HEK293 (cell line): Measurements from ENCODE around the gene HOXA4.

Experiments used
- GLIS1 ChIP-seq: fragments of 450-650 bp; formaldehyde crosslinking; IDR thresholded peaks from 2 replicates; pipeline ENCODE4 v1.5.1; 2016; ENCODE audit warnings: missing biosample characterization, missing genetic modification characterization
- GLIS2 ChIP-seq: fragments of 450-650 bp; formaldehyde crosslinking; IDR thresholded peaks from 2 replicates; pipeline ENCODE4 v1.5.1; 2016; ENCODE audit warnings: missing biosample characterization, missing genetic modification characterization
- MZF1 ChIP-seq: fragments of 450-650 bp; formaldehyde crosslinking; IDR thresholded peaks from 2 replicates; pipeline ENCODE4 v1.5.1; 2017; ENCODE audit warnings: missing biosample characterization, missing genetic modification characterization, borderline replicate concordance
- RBAK ChIP-seq: fragments of 450-650 bp; formaldehyde crosslinking; IDR thresholded peaks from 2 replicates; pipeline ENCODE4 v1.5.1; 2016; ENCODE audit warnings: missing biosample characterization, missing genetic modification characterization
- YY2 ChIP-seq: fragments of 450-650 bp; formaldehyde crosslinking; IDR thresholded peaks from 2 replicates; pipeline ENCODE4 v1.5.1; 2016; ENCODE audit warnings: missing biosample characterization, missing genetic modification characterization
- ZBTB17 ChIP-seq: fragments of 450-650 bp; formaldehyde crosslinking; IDR thresholded peaks from 2 replicates; pipeline ENCODE4 v1.5.1; 2016; ENCODE audit warnings: missing biosample characterization, missing genetic modification characterization
- ZNF132 ChIP-seq: fragments of 450-650 bp; formaldehyde crosslinking; IDR thresholded peaks from 2 replicates; pipeline ENCODE4 v1.5.1; 2017; ENCODE audit warnings: missing biosample characterization, missing genetic modification characterization, borderline replicate concordance
- ZNF16 ChIP-seq: fragments of 450-650 bp; formaldehyde crosslinking; IDR thresholded peaks from 2 replicates; pipeline ENCODE4 v1.5.1; 2016; ENCODE audit warnings: low read depth, missing biosample characterization, missing genetic modification characterization
- ZNF174 ChIP-seq: fragments of 450-650 bp; formaldehyde crosslinking; IDR thresholded peaks from 2 replicates; pipeline ENCODE4 v1.5.0; 2017; ENCODE audit warnings: missing biosample characterization, mild to moderate bottlenecking, missing genetic modification characterization
- ZNF274 ChIP-seq, 2 experiments: fragments of 200-500 bp in 1 of 2; fragments of 450-650 bp in 1 of 2; sonication (Bioruptor generic) in 1 of 2; formaldehyde crosslinking in 1 of 2; IDR thresholded peaks; 2 replicates each; pipeline versions ENCODE4 v1.5.1 to v1.6.1; 2014 to 2016; ENCODE audit warnings: borderline replicate concordance in 1 of 2, inconsistent platforms in 1 of 2, low read length in 1 of 2, missing biosample characterization in 1 of 2, missing genetic modification characterization in 1 of 2
- ZNF335 ChIP-seq: fragments of 450-650 bp; formaldehyde crosslinking; conservative IDR thresholded peaks from 2 replicates; pipeline ENCODE4 v1.5.1; 2016; ENCODE audit warnings: missing biosample characterization, missing genetic modification characterization
- ZNF341 ChIP-seq: fragments of 450-650 bp; formaldehyde crosslinking; IDR thresholded peaks from 2 replicates; pipeline ENCODE4; 2016; ENCODE audit warnings: low read depth, missing biosample characterization, missing genetic modification characterization
- ZNF394 ChIP-seq: fragments of 450-650 bp; formaldehyde crosslinking; IDR thresholded peaks from 2 replicates; pipeline ENCODE4 v1.5.1; 2016; ENCODE audit warnings: missing biosample characterization, missing genetic modification characterization, mild to moderate bottlenecking, moderate library complexity, borderline replicate concordance
- ZNF521 ChIP-seq: fragments of 450-650 bp; formaldehyde crosslinking; IDR thresholded peaks from 2 replicates; pipeline ENCODE4 v1.5.1; 2017; ENCODE audit warnings: missing biosample characterization, mild to moderate bottlenecking, missing genetic modification characterization
- ZNF596 ChIP-seq: fragments of 450-650 bp; IDR thresholded peaks from 2 replicates; pipeline ENCODE4 v1.5.0; 2018; ENCODE audit warnings: missing biosample characterization, mild to moderate bottlenecking, missing genetic modification characterization, moderate library complexity
- ZNF600 ChIP-seq: fragments of 450-650 bp; formaldehyde crosslinking; IDR thresholded peaks from 2 replicates; pipeline ENCODE4 v1.5.1; 2016; ENCODE audit warnings: missing biosample characterization, missing genetic modification characterization
- ZNF76 ChIP-seq: fragments of 450-650 bp; formaldehyde crosslinking; IDR thresholded peaks from 2 replicates; pipeline ENCODE4; 2016; ENCODE audit warnings: low read depth, missing biosample characterization, missing genetic modification characterization, borderline replicate concordance
- ZNF777 ChIP-seq: fragments of 450-650 bp; formaldehyde crosslinking; IDR thresholded peaks from 2 replicates; pipeline ENCODE4 v1.5.1; 2017; ENCODE audit warnings: missing biosample characterization, missing genetic modification characterization, borderline replicate concordance
- ZNF791 ChIP-seq: fragments of 450-650 bp; formaldehyde crosslinking; IDR thresholded peaks from 2 replicates; pipeline ENCODE4 v1.5.1; 2016; ENCODE audit warnings: missing biosample characterization, missing genetic modification characterization
- ZSCAN16 ChIP-seq: fragments of 450-650 bp; formaldehyde crosslinking; IDR thresholded peaks from 2 replicates; pipeline ENCODE4 v1.5.1; 2016; ENCODE audit warnings: missing biosample characterization, missing genetic modification characterization
- ZSCAN23 ChIP-seq: fragments of 450-650 bp; formaldehyde crosslinking; IDR thresholded peaks from 2 replicates; pipeline ENCODE4 v1.5.1; 2016; ENCODE audit warnings: missing biosample characterization, missing genetic modification characterization
- TF ChIP-seq, protein P1 (sequence below): fragments of 450-650 bp; formaldehyde crosslinking; IDR thresholded peaks from 2 replicates; pipeline ENCODE4 v1.5.1; 2017; ENCODE audit warnings: missing biosample characterization, missing genetic modification characterization
- TF ChIP-seq, protein P2 (sequence below): fragments of 450-650 bp; formaldehyde crosslinking; IDR thresholded peaks from 2 replicates; pipeline ENCODE4 v1.5.1; 2016; ENCODE audit warnings: missing biosample characterization, missing genetic modification characterization
- TF ChIP-seq, protein P3 (sequence below): fragments of 450-650 bp; formaldehyde crosslinking; IDR thresholded peaks from 2 replicates; pipeline ENCODE4 v1.5.1; 2016; ENCODE audit warnings: missing biosample characterization, missing genetic modification characterization
- TF ChIP-seq, protein P4 (sequence below): fragments of 450-650 bp; formaldehyde crosslinking; IDR thresholded peaks from 2 replicates; pipeline ENCODE4 v1.5.1; 2016; ENCODE audit warnings: missing biosample characterization, missing genetic modification characterization, low read depth

HOXA4 gene

DNA sequence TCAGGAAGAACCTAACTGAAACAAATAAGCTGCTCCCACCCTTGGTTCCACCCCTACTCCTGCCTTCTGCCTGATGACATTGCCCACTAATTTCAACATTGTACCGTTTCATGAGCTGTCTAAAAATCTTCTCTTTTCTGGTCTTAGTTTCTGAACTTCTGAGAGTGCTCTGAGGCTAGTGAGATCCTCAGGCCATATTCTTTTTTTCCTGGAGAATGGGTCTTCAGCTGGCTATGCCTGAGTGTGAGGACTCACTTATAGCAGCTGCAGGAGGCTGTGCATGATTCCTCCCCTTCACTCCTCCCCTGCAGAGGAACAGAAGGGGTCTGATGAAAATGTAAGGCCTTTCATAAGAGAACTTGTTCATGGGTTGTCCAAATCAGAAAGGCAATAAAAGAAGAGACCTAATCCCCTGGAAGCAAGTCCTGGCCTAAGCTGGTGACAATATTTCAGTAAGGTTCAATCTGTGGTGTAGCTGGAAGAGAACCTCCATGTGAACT is 11.1 kb downstream of the HOXA4 start (continued):
- no peak for TF ChIP-seq ZNF274 (IDR thresholded peaks at IDR 0.05; ENCODE audit: low read length)
- no peak for TF ChIP-seq ZNF274 (tag by site-specific recombination; IDR thresholded peaks at IDR 0.05; ENCODE audit: borderline replicate concordance)
- TF ChIP-seq, protein P1, sequence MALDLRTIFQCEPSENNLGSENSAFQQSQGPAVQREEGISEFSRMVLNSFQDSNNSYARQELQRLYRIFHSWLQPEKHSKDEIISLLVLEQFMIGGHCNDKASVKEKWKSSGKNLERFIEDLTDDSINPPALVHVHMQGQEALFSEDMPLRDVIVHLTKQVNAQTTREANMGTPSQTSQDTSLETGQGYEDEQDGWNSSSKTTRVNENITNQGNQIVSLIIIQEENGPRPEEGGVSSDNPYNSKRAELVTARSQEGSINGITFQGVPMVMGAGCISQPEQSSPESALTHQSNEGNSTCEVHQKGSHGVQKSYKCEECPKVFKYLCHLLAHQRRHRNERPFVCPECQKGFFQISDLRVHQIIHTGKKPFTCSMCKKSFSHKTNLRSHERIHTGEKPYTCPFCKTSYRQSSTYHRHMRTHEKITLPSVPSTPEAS = no peak
- no peak for TF ChIP-seq ZNF600
- TF ChIP-seq ZNF174 (tag by site-specific recombination) = no peak
- TF ChIP-seq, protein P2, sequence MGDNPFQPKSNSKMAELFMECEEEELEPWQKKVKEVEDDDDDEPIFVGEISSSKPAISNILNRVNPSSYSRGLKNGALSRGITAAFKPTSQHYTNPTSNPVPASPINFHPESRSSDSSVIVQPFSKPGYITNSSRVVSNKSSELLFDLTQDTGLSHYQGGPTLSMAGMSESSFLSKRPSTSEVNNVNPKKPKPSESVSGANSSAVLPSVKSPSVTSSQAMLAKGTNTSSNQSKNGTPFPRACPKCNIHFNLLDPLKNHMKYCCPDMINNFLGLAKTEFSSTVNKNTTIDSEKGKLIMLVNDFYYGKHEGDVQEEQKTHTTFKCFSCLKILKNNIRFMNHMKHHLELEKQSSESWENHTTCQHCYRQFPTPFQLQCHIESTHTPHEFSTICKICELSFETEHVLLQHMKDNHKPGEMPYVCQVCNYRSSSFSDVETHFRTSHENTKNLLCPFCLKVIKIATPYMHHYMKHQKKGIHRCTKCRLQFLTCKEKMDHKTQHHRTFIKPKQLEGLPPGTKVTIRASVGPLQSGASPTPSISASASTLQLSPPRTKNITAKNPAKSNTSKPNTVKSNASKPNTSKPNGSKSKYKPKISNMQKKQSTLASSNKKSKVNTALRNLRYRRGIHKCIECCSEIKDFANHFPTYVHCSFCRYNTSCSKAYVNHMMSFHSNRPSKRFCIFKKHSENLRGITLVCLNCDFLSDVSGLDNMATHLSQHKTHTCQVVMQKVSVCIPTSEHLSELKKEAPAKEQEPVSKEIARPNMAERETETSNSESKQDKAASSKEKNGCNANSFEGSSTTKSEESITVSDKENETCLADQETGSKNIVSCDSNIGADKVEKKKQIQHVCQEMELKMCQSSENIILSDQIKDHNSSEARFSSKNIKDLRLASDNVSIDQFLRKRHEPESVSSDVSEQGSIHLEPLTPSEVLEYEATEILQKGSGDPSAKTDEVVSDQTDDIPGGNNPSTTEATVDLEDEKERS = no peak
- TF ChIP-seq, protein P3, sequence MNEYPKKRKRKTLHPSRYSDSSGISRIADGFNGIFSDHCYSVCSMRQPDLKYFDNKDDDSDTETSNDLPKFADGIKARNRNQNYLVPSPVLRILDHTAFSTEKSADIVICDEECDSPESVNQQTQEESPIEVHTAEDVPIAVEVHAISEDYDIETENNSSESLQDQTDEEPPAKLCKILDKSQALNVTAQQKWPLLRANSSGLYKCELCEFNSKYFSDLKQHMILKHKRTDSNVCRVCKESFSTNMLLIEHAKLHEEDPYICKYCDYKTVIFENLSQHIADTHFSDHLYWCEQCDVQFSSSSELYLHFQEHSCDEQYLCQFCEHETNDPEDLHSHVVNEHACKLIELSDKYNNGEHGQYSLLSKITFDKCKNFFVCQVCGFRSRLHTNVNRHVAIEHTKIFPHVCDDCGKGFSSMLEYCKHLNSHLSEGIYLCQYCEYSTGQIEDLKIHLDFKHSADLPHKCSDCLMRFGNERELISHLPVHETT = no peak
- no peak for TF ChIP-seq ZNF394 (tag by site-specific recombination)
- no peak for TF ChIP-seq ZNF521 (tag by site-specific recombination)
- no peak for TF ChIP-seq ZNF76 (tag by site-specific recombination)
- no peak for TF ChIP-seq ZSCAN23
- TF ChIP-seq ZSCAN16 (tag by site-specific recombination) = no peak
- peak; percentile 76 for TF ChIP-seq GLIS1 (tag by site-specific recombination)
- TF ChIP-seq ZNF791 (tag by site-specific recombination) = no peak
- TF ChIP-seq ZBTB17 (tag by site-specific recombination) = peak; percentile 86
- no peak for TF ChIP-seq ZNF16 (tag by site-specific recombination)
- peak; percentile 35; the same call in 1 of the 2 replicates for TF ChIP-seq ZNF335
- TF ChIP-seq ZNF132 (tag by site-specific recombination) = no peak
- no peak for TF ChIP-seq MZF1 (tag by site-specific recombination)
- no peak for TF ChIP-seq YY2 (tag by site-specific recombination)
- no peak for TF ChIP-seq ZNF777 (tag by site-specific recombination)
- TF ChIP-seq GLIS2 (tag by site-specific recombination) = no peak
- TF ChIP-seq RBAK (tag by site-specific recombination) = no peak
- TF ChIP-seq ZNF341 (tag by site-specific recombination) = peak; percentile 47
- no peak for TF ChIP-seq ZNF596 (tag by site-specific recombination)
- TF ChIP-seq, protein P4, sequence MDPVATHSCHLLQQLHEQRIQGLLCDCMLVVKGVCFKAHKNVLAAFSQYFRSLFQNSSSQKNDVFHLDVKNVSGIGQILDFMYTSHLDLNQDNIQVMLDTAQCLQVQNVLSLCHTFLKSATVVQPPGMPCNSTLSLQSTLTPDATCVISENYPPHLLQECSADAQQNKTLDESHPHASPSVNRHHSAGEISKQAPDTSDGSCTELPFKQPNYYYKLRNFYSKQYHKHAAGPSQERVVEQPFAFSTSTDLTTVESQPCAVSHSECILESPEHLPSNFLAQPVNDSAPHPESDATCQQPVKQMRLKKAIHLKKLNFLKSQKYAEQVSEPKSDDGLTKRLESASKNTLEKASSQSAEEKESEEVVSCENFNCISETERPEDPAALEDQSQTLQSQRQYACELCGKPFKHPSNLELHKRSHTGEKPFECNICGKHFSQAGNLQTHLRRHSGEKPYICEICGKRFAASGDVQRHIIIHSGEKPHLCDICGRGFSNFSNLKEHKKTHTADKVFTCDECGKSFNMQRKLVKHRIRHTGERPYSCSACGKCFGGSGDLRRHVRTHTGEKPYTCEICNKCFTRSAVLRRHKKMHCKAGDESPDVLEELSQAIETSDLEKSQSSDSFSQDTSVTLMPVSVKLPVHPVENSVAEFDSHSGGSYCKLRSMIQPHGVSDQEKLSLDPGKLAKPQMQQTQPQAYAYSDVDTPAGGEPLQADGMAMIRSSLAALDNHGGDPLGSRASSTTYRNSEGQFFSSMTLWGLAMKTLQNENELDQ (tag by site-specific recombination) = no peak
